Astrocyte (in vitro differentiated cells and primary cell): Measurements from ENCODE around the gene AVP. TPM values are rescaled to one million over a fixed set of nuclear protein-coding genes. Genes with fewer than 3 reads are reported as not detected.

Experiments used
- DNase-seq: peaks from one replicate; pipeline ENCODE4 v3.0.0-alpha.2; 2010; ENCODE audit warnings: low read depth
- FAIRE-seq: peaks from 2 replicates; lab custom pipeline; 2011; peaks lifted over from hg19 to GRCh38; lab: Jason Lieb, UNC
- H2AFZ ChIP-seq: 2 replicates; pipeline ENCODE4 v1.6.0; 2012; ENCODE audit warnings: low read depth, low read length, inconsistent platforms
- H3K27ac ChIP-seq: 2 replicates; pipeline ENCODE4 v1.5.1; 2011; ENCODE audit warnings: low read depth, low read length, inconsistent platforms
- H3K27me3 ChIP-seq: 2 replicates; pipeline ENCODE4 v1.6.0; 2011; ENCODE audit warnings: low read length, inconsistent platforms; ENCODE audit not compliant: insufficient read depth
- H3K36me3 ChIP-seq: 2 replicates; pipeline ENCODE4 v1.5.1; 2011; ENCODE audit warnings: low read length, inconsistent platforms; ENCODE audit not compliant: insufficient read depth
- H3K4me1 ChIP-seq: 2 replicates; pipeline ENCODE4 v1.5.1; 2011; ENCODE audit warnings: low read length, inconsistent platforms; ENCODE audit not compliant: insufficient read depth
- H3K4me2 ChIP-seq: 2 replicates; pipeline ENCODE4 v1.6.0; 2012; ENCODE audit warnings: low read length, inconsistent platforms
- H3K4me3 ChIP-seq: 2 replicates; pipeline ENCODE4 v1.5.1; 2011; ENCODE audit warnings: low read depth, mild to moderate bottlenecking, low read length, inconsistent platforms; ENCODE audit not compliant: insufficient read depth
- H3K79me2 ChIP-seq: 2 replicates; pipeline ENCODE4 v1.6.0; 2012; ENCODE audit warnings: mild to moderate bottlenecking, low read length, inconsistent platforms; ENCODE audit not compliant: insufficient read depth
- H3K9ac ChIP-seq: 2 replicates; pipeline ENCODE4 v1.6.0; 2012; ENCODE audit warnings: mild to moderate bottlenecking, low read length, inconsistent platforms
- H3K9me3 ChIP-seq: 2 replicates; pipeline ENCODE4 v1.5.1; 2012; ENCODE audit warnings: low read depth, mild to moderate bottlenecking, low read length, inconsistent platforms; ENCODE audit not compliant: insufficient read depth
- H4K20me1 ChIP-seq: 2 replicates; pipeline ENCODE4 v1.6.0; 2012; ENCODE audit warnings: low read length, inconsistent platforms; ENCODE audit not compliant: insufficient read depth
- H3K27ac Mint-ChIP-seq: one replicate; pipeline ENCODE4 v1.8.0; 2021; ENCODE audit warnings: mild to moderate bottlenecking, mixed read lengths; ENCODE audit not compliant: unreplicated experiment
- H3K27me3 Mint-ChIP-seq: one replicate; pipeline ENCODE4 v1.8.0; 2021; ENCODE audit warnings: low read depth, mixed read lengths; ENCODE audit not compliant: unreplicated experiment
- H3K36me3 Mint-ChIP-seq: one replicate; pipeline ENCODE4 v1.8.0; 2021; ENCODE audit warnings: low read depth, mixed read lengths; ENCODE audit not compliant: unreplicated experiment
- H3K4me1 Mint-ChIP-seq: one replicate; pipeline ENCODE4 v1.8.0; 2021; ENCODE audit warnings: low read depth, mixed read lengths; ENCODE audit not compliant: unreplicated experiment
- H3K4me3 Mint-ChIP-seq: one replicate; pipeline ENCODE4 v1.8.0; 2021; ENCODE audit warnings: mild to moderate bottlenecking, moderate library complexity, mixed read lengths; ENCODE audit not compliant: unreplicated experiment
- H3K9me3 Mint-ChIP-seq: one replicate; pipeline ENCODE4 v1.8.0; 2021; ENCODE audit warnings: mild to moderate bottlenecking, mixed read lengths; ENCODE audit not compliant: unreplicated experiment
- EZH2 ChIP-seq: IDR thresholded peaks from 2 replicates; pipeline ENCODE4 v1.6.1; 2012; ENCODE audit warnings: mild to moderate bottlenecking, low read length, inconsistent platforms; ENCODE audit not compliant: insufficient read depth
- total RNA-seq: library from RNA; stranded (reverse); gene quantifications from 2 replicates; pipeline ENCODE4 v1.2.1, GENCODE V29; 2021
- TF ChIP-seq, protein P1 (sequence below): IDR thresholded peaks from 2 replicates; pipeline ENCODE4 v1.5.1; 2011; ENCODE audit warnings: low read depth, mild to moderate bottlenecking, inconsistent platforms, low read length, moderate library complexity; ENCODE audit not compliant: insufficient read depth

AVP gene
- total RNA-seq, 1 donor from 2014 or later = not detected

DNA sequence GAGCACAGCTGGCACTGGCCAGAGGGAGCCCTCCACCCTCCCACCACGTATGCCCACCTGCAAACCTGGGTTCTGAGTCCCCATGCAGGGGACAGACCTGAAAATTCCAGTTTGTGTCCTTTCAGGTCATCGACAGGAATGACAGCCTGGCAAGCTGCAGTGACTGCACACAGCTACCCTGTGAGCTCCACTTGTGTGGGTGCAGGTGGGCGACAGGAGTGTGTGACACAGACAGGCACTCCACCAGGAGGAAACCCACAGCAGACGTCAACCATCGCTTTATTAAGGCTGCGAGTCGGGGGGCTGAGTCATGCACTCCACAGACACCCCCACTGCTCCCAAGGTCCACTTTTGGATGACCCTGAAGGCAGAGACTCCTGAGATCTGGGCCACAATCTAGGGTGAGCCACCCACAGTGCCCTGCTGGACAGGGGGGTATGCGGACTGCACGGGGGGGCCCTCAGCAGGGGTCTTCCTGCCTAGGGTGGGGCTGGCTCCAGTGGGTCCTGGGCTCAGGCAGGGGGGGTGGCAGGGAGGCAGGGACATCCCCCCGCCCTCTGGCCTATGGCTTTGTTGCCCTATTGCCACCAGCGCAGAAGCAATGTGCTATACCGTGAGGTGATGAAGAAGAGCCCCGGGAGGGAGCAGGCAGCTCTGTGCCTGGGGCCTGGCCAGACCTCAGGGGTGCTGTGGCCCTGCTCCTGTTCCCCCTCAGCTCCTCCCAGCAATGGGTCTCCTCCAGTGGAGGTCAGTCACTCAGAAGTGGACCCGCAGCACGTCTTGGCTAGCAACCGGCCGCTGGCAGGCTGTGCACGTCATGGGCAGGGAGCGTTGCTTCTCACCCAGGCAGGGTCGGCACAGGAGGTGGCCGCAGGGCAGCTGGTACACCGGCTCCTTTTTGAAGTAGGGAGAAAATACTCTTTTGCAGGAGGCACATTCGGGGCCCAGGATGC, 25.1 kb upstream of the AVP start:
- no peaks in the 10 kb centered on the region for H3K4me1 Mint-ChIP-seq
- Histone ChIP-seq H4K20me1 (peaks cover 5% of the 10 kb centered on the region), H3K4me1 (no peaks in the 10 kb centered on the region), H3K36me3 (no peaks in the 10 kb centered on the region), H3K4me2 (no peak overlapping the region), H3K9me3 (no peaks in the 10 kb centered on the region), H3K27me3 (no peaks in the 10 kb centered on the region), H3K4me3 (no peak overlapping the region), H2AFZ (no peak overlapping the region), H3K9ac (no peak overlapping the region), H3K79me2 (no peaks in the 10 kb centered on the region), H3K27ac (no peak overlapping the region)
- peaks cover 17% of the 10 kb centered on the region for H3K36me3 Mint-ChIP-seq
- no peak for TF ChIP-seq EZH2
- TF ChIP-seq, protein P1, sequence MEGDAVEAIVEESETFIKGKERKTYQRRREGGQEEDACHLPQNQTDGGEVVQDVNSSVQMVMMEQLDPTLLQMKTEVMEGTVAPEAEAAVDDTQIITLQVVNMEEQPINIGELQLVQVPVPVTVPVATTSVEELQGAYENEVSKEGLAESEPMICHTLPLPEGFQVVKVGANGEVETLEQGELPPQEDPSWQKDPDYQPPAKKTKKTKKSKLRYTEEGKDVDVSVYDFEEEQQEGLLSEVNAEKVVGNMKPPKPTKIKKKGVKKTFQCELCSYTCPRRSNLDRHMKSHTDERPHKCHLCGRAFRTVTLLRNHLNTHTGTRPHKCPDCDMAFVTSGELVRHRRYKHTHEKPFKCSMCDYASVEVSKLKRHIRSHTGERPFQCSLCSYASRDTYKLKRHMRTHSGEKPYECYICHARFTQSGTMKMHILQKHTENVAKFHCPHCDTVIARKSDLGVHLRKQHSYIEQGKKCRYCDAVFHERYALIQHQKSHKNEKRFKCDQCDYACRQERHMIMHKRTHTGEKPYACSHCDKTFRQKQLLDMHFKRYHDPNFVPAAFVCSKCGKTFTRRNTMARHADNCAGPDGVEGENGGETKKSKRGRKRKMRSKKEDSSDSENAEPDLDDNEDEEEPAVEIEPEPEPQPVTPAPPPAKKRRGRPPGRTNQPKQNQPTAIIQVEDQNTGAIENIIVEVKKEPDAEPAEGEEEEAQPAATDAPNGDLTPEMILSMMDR = no peak
- no peak for FAIRE-seq
- H3K4me3 Mint-ChIP-seq = no peak overlapping the region
- no peak overlapping the region for H3K27ac Mint-ChIP-seq
- H3K27me3 Mint-ChIP-seq = peaks cover 4% of the 10 kb centered on the region
- no peaks in the 10 kb centered on the region for H3K9me3 Mint-ChIP-seq
- DNase-seq = no peak

DNA sequence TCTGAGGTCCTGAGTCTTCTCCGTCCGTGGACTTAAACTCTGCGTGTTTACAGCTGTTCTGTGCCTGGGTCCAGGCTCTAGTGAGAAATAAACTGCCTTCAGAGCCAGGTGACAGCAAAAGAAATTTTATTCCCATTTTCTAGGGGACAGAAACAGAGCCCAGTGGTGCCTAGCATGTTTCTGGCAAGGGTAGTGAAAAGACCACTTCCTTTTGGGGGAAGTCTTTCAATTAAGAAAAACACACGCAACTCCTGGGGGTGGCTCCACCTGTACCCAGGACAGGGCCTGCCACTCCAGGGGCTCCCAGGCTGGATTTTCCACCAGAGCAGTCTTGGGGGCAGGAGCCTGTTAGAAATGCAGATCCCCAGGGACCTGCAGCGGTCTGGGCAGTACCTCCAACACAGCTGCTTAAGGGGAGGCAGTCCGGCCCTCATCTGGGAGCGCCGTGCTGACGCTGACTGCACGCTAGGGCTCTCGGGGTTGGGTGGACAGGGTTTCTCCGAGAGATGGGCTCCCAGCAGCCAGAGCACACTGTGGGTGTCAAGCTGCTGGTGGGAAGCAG, 23.0 kb upstream of the AVP start:
- Histone ChIP-seq H3K4me3 (no peak overlapping the region), H3K4me1 (no peaks in the 10 kb centered on the region), H3K4me2 (no peak overlapping the region), H3K27ac (no peak overlapping the region), H4K20me1 (peaks cover 5% of the 10 kb centered on the region), H3K79me2 (no peaks in the 10 kb centered on the region), H2AFZ (no peak overlapping the region), H3K27me3 (no peaks in the 10 kb centered on the region), H3K9me3 (no peaks in the 10 kb centered on the region), H3K9ac (no peak overlapping the region), H3K36me3 (no peaks in the 10 kb centered on the region)
- Mint-ChIP-seq H3K4me3 (no peak overlapping the region), H3K27me3 (peaks cover 4% of the 10 kb centered on the region), H3K36me3 (peaks cover 7% of the 10 kb centered on the region), H3K27ac (no peak overlapping the region), H3K9me3 (no peaks in the 10 kb centered on the region), H3K4me1 (no peaks in the 10 kb centered on the region)
- no peak for DNase-seq
- FAIRE-seq = no peak
- TF ChIP-seq, protein P1 = no peak
- no peak for TF ChIP-seq EZH2
